SK-N-SH treated with all-trans-retinoic acid at 6 μM for 48 hours (cell line): ENCODE data around the gene CPVL.

Experiments used
- ARNTL ChIP-seq: fragments of 450-650 bp; formaldehyde crosslinking; IDR thresholded peaks from 2 replicates; pipeline ENCODE4 v1.5.0; 2020; ENCODE audit warnings: low read depth, mild to moderate bottlenecking, moderate library complexity, borderline replicate concordance
- CREB5 ChIP-seq: fragments of 250-450 bp; sonication (Bioruptor Pico); IDR thresholded peaks from 2 replicates; pipeline ENCODE4 v1.5.1; 2020; ENCODE audit warnings: low read depth, mild to moderate bottlenecking, moderate library complexity
- ISL1 ChIP-seq: fragments of 250-450 bp; sonication (Bioruptor Pico); IDR thresholded peaks from 2 replicates; pipeline ENCODE4 v2.1.2; 2022; ENCODE audit warnings: mild to moderate bottlenecking, moderate library complexity
- OSR1 ChIP-seq: fragments of 250-450 bp; sonication (Bioruptor Pico); IDR thresholded peaks from 2 replicates; pipeline ENCODE4 v1.8.0; 2022; ENCODE audit warnings: moderate library complexity, mild to moderate bottlenecking, inconsistent platforms
- PATZ1 ChIP-seq: fragments of 250-450 bp; sonication (Bioruptor Pico); IDR thresholded peaks from 2 replicates; pipeline ENCODE4 v1.8.0; 2020; ENCODE audit warnings: mild to moderate bottlenecking, moderate library complexity, borderline replicate concordance
- PPARA ChIP-seq: fragments of 250-450 bp; sonication (Bioruptor Pico); IDR thresholded peaks from 2 replicates; pipeline ENCODE4 v1.5.0; 2020; ENCODE audit warnings: mild to moderate bottlenecking, borderline replicate concordance
- RARB ChIP-seq: fragments of 250-450 bp; sonication (Bioruptor Pico); IDR thresholded peaks from 2 replicates; pipeline ENCODE4 v1.8.0; 2021; ENCODE audit warnings: mild to moderate bottlenecking, moderate library complexity
- TOX ChIP-seq: fragments of 250-450 bp; sonication (Bioruptor Pico); IDR thresholded peaks from 2 replicates; pipeline ENCODE4 v1.8.0; 2021; ENCODE audit warnings: mild to moderate bottlenecking, moderate library complexity, borderline replicate concordance
- TSHZ2 ChIP-seq: fragments of 250-450 bp; sonication (Bioruptor Pico); IDR thresholded peaks from 2 replicates; pipeline ENCODE4 v1.5.0; 2020; ENCODE audit warnings: mild to moderate bottlenecking, moderate library complexity
- ZNF8 ChIP-seq: fragments of 450-650 bp; formaldehyde crosslinking; IDR thresholded peaks from 2 replicates; pipeline ENCODE4 v1.5.0; 2020; ENCODE audit warnings: mild to moderate bottlenecking, moderate library complexity

- TF ChIP-seq PPARA (no peak), TOX (CRISPR knock-in tag) (no peak), ZNF8 (CRISPR knock-in tag) (no peak), PATZ1 (CRISPR knock-in tag) (no peak), CREB5 (CRISPR knock-in tag) (no peak), ISL1 (CRISPR knock-in tag) (no peak), ARNTL (CRISPR knock-in tag) (no peak), RARB (CRISPR knock-in tag) (no peak), TSHZ2 (CRISPR knock-in tag) (no peak), OSR1 (no peak)
Observed at GRCh38 chr7:28984217-28984616, 162.1 kb downstream of the CPVL start.
